Adipocyte (in vitro differentiated cells): ENCODE data around the gene MAB21L4.

Source experiments
- DNase-seq: peaks from one replicate; pipeline ENCODE4 v3.0.0-alpha.2; 2015; ENCODE audit warnings: low read depth
- H3K27me3 ChIP-seq: replicated peaks from 2 replicates; pipeline ENCODE4 v1.7.0; 2013; ENCODE audit warnings: mild to moderate bottlenecking, low read length, moderate library complexity; ENCODE audit not compliant: control insufficient read depth, insufficient read depth
- H3K36me3 ChIP-seq: 2 replicates; pipeline ENCODE4 v1.7.0; 2013; ENCODE audit warnings: low read length, mild to moderate bottlenecking, moderate library complexity; ENCODE audit not compliant: control insufficient read depth, insufficient read depth, severe bottlenecking
- H3K4me1 ChIP-seq: 2 replicates; pipeline ENCODE4 v1.7.0; 2013; ENCODE audit warnings: mild to moderate bottlenecking, low read length, moderate library complexity; ENCODE audit not compliant: control insufficient read depth, insufficient read depth
- H3K4me3 ChIP-seq: 2 replicates; pipeline ENCODE4 v1.7.0; 2013; ENCODE audit warnings: mild to moderate bottlenecking, low read length, moderate library complexity
- H3K9ac ChIP-seq: 2 replicates; pipeline ENCODE4 v1.7.0; 2013; ENCODE audit warnings: mild to moderate bottlenecking, low read length, moderate library complexity
- H3K9me3 ChIP-seq: 2 replicates; pipeline ENCODE4 v1.7.0; 2013; ENCODE audit warnings: mild to moderate bottlenecking, low read length, moderate library complexity; ENCODE audit not compliant: control insufficient read depth

The MAB21L4 gene

DNA sequence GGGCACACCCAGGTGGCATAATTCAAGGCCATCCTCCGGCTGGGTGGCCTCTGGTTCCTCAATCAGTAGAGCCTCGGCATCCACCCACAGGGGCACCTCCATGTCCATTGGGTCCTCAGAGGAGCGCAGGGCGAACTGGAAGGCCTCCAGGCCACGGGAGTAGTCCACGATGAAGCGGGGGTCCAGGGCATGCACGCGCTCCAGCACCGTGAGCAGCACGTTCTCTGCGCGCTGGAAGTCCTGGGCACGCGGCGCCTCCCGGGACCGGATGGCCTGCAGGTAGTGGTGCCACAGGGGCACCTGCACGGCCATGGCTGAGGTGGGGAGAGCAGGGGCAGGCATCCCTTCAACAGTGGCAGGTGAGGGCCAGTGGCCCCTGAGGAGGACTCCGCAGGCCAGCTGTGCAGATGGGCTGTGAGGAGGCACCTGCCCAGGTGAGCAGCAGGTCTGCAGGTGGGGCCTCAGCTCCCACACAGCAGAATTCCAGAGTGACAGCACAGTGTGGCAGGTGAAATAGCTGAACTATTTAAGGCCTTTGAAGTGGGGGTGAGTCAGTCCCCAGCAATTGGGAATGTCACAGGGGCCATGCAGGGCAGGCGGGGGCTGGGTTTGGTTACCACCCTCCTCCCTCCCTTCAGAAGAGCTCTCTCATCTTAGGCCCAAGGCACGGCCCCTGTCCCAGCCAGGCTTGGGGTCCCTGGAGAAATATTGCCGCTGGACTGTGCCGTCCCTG lies at the start of gene MAB21L4:
Gene MAB21L4 (minus strand): TSS at position 501 of the 733 bp plus-strand sequence. CDS start 159 bp downstream, at position 342.
- no peak for DNase-seq
- no peaks in the 10 kb centered on the region for H3K27me3 ChIP-seq

DNA sequence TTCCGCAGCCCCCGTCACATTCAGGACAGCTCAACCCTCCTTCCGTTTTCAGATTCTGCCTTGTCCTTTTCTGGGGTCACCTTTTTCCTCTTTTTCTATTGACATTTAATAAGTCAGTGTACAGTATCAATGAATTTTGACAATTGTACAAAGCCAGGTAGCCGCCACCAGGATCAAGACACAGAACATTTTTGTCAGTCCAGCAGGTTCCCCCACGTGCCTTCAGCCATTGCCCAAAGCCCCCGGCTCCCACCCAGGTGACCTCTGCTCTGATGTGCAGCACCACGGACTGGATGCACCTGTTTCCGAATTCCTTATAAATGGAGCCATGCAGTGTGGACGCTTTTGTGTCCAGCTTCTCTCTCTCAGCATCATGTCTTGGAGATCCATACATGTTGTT lies 40.1 kb upstream of the MAB21L4 start:
- Histone ChIP-seq H3K9me3 (peaks cover 20% of the 10 kb centered on the region), H3K9ac (no peak overlapping the region), H3K4me1 (no peaks in the 10 kb centered on the region), H3K4me3 (no peak overlapping the region), H3K36me3 (no peaks in the 10 kb centered on the region), H3K27me3 (no peaks in the 10 kb centered on the region)
- DNase-seq, result no peak

More for the DNA sequence above, at the start of gene MAB21L4:
- peaks cover 7% of the 10 kb centered on the region for H3K9me3 ChIP-seq
- H3K9ac ChIP-seq, result no peak within 1 kb of the TSS
- no peaks in the 10 kb centered on the region for H3K36me3 ChIP-seq
- H3K4me1 ChIP-seq, result no peaks in the 10 kb centered on the region
- no peak within 1 kb of the TSS for H3K4me3 ChIP-seq

DNA sequence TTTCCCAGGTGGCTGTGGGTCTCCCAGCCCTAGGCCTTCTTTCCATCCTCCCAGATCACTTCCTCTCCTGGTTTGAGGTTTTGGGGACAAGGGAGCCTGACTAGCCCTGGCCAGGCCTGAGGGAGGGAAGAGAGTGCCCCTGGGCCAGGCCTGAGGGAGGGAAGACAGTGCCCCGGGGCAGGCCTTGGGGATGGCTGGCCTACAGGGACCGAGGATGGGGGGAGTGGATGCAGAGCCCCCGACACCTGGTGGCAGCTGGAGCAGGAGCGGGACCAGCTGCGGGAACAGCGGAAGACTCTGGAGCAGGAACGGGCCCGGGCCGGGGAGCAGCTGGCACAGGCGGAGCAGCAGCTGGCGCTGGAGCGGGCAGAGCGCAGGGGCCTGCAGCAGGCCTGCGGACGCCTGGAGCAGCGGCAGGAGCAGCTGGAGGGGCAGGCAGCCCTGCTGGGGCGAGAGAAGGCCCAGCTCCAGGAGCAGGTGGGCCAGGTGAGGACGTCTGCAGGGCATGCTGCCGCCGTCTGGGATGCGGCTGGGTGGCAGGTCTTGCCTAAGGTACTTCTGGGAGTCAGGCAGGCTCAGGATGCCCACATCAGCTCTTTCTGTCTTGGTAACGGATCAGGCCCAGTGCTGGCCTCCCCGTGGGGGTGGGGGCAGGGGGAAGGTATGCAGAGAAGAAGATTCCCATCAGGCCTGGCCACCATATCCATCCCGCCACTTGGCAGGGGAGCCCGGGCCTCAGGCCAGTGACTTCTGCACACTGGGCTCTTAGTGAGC lies 39.3 kb upstream of the MAB21L4 start:
- Histone ChIP-seq H3K9me3 (peaks cover 20% of the 10 kb centered on the region), H3K36me3 (no peaks in the 10 kb centered on the region), H3K4me1 (no peaks in the 10 kb centered on the region), H3K9ac (no peak overlapping the region), H3K27me3 (no peaks in the 10 kb centered on the region), H3K4me3 (no peak overlapping the region)
- DNase-seq, result no peak

DNA sequence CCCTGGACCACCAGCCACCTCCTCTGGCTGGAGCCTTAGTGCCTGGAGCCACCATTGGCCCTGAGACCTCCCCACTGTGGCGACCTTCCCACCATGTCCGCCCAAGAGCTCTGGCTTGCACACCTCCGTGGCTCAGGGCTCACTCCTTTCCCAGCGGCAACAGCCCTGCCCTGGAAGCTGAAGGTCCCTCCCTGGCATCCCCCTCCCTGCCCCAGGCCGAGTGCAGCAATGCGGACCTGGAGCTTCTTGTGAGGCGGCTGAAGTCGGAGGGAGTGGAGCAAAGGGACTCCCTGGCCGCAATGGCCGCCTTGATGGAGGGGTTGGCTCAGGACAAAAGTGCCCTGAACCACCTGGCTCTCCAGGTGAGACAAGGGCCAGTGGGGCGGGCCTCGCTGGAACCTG lies 38.7 kb upstream of the MAB21L4 start:
- H3K9ac ChIP-seq, result no peak overlapping the region
- DNase-seq, result no peak
- H3K4me1 ChIP-seq, result no peaks in the 10 kb centered on the region
- no peaks in the 10 kb centered on the region for H3K27me3 ChIP-seq
- H3K9me3 ChIP-seq, result peaks cover 20% of the 10 kb centered on the region
- no peak overlapping the region for H3K4me3 ChIP-seq
- no peaks in the 10 kb centered on the region for H3K36me3 ChIP-seq

DNA sequence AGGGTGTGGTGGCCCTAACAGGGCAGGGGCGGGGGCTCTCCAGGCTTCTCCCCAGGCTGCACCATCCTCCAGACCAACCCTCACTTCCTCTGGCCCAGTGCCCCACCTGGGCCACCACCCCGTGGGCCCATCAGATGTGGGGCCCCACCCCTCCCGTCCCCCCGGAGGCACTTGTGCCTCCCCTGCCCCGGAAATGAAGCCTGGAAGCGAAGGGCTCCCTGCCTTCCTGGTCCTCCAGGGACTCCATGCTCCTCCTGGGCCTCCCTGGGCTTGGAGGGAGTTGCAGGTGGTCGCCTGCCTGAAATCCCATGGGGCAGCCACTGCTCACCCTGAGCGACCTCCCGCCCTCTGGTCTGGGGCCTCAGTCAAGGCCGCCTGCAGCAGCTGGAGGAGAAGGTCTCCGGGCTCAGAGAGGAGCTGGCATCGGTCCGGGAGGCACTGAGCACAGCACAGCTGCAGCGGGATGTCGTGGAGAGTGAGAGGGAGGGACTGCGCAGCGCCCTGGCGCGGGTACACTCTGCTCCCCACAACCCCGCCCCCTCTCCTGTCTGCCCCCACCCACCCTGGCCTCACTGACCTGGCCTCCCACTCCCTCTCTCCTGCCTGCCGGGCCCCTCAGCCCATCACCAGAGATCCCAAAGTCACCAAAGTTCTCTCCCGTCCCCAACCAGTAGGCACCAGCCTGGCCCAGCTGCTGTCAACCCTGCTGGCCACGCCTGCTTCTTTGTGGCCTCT lies 38.2 kb upstream of the MAB21L4 start:
- no peaks in the 10 kb centered on the region for H3K27me3 ChIP-seq
- no peaks in the 10 kb centered on the region for H3K4me1 ChIP-seq
- no peak overlapping the region for H3K9ac ChIP-seq

DNA sequence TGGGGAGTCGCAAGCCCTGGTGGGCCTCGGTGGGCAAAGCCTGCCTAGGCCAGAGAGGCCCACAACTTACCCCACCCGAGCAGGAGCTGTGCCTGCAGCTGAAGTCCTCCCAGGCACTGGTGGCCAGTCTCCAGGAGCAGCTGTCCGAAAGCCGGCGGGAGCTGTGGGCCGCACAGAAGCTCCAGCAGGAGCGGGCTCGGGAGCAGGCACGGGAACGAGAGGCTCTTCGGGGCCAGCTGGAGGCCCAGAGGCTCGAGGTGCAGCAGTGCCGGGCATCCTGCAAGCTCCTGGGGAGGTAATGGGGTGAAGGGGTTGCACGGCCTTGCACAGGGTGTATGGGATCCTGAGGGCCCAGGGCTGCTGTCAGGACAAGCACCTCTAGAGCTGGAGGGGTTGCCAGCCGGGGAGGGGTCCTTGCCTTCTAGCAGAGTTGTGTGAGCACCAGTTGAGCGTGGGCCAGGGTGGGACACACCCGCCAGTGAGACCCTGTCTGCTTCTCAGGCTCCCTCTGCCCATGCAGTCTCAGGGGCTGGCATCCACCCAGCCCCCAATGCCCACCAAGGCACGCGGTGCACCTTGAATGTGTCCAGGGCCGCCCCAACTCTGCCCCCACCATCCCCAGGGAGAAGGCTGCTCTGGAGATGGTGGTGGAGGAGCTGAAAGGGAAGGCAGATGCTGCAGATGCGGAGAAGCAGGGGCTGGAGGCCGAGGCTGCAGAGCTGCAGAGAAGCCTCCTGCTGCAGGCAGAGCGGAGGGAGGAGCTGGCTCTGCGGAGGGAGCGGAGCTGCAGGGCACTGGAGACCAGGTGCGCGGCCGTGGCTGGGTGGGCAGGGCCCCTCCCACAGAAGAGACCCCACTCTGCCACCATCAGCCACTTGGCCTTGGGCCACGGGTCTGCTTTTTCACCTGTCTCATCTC lies 37.4 kb upstream of the MAB21L4 start:
- Histone ChIP-seq H3K9me3 (peaks cover 18% of the 10 kb centered on the region), H3K4me3 (no peak overlapping the region), H3K27me3 (no peaks in the 10 kb centered on the region), H3K9ac (no peak overlapping the region), H3K4me1 (no peaks in the 10 kb centered on the region), H3K36me3 (no peaks in the 10 kb centered on the region)
- DNase-seq, result no peak

More for the DNA sequence above, 38.2 kb upstream of the MAB21L4 start:
- peaks cover 20% of the 10 kb centered on the region for H3K9me3 ChIP-seq
- no peak for DNase-seq
- H3K4me3 ChIP-seq, result no peak overlapping the region
- no peaks in the 10 kb centered on the region for H3K36me3 ChIP-seq

DNA sequence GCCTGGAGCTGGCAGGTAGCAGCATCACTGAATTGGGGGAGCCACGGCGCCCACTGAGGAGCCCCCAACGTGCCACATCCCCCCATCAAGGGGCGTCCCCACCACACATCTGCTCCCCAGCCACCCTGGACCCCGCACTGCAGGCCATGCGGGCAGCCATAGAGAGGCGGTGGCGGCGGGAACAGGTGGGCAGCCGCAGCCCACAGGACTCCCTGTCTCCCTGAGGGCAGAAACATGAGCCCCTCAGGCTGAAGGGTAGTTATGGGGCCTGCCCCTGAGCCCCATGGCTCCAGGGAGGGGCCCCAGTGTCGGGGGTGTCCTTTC lies 36.7 kb upstream of the MAB21L4 start:
- H3K36me3 ChIP-seq, result no peaks in the 10 kb centered on the region
- no peaks in the 10 kb centered on the region for H3K27me3 ChIP-seq
- H3K4me3 ChIP-seq, result no peak overlapping the region
- no peak overlapping the region for H3K9ac ChIP-seq
- DNase-seq, result no peak
- H3K9me3 ChIP-seq, result peaks cover 20% of the 10 kb centered on the region
- no peaks in the 10 kb centered on the region for H3K4me1 ChIP-seq

DNA sequence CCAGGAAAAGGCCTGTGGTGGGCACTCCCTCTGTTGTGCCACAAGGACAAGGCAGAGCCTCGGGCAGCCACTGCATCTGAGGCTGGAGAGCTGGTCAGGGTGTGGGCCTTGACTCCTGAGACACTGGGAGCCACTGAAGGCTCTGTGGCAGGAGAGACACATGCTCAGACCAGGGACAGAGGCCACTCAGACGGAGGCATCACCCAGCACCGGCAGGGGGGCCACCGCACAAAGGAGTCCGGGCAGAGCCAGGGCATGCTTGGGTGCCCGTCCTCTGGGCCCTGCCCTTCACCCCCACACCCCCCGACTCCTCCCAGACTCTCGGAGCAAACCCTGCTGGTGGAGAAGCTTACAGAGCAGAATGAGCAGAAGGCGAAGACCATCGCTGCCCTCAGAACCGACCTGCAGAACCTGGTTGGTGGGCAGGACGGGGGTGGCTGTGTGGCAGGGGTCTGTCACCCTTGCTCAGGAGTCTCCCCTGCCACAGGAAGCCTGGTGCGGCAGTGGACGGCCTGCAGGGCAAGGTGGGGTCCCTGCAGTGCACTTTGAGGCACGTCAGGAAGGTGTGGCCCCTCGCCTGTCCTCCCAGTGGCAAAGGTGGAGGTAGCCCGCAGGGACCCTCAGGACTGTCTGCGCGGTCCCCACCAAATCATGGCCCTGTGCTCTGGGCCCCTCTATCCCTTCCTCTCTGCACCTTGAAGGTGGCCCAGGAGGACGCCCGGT lies 36.2 kb upstream of the MAB21L4 start:
- H3K36me3 ChIP-seq, result no peaks in the 10 kb centered on the region
- no peaks in the 10 kb centered on the region for H3K27me3 ChIP-seq

DNA sequence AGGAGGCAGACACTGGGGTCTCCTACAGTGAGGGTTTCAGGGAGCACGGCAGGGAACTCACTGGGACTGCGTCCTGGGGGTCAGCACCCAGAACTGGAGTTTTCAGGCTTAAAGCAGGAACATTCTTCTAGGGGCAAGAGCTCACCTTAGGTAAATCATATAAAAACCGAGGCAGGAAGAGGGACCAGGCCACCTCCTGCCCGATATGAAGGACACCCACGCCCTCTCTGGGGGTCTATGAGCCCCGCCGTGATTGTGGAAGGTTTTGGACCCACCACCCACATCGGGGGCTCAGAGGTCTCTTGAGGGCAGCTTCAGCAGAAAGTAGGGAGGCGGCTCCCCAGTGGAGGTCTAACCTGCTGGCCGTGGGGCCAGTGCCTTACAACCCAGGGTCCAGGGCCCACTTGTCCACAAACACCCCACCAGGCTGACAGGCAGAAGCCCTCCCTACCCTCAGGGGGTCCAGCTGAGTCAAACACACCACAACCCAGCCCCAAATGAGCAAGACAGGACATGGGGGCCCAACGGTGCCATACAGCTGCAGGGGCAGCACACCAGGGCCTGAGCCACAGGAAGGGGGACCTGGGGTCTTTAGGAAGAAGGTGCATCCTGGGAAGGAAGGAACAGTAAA lies 35.5 kb upstream of the MAB21L4 start:
- peaks cover 15% of the 10 kb centered on the region for H3K9me3 ChIP-seq
- H3K4me3 ChIP-seq, result no peak overlapping the region
- H3K36me3 ChIP-seq, result no peaks in the 10 kb centered on the region
- H3K4me1 ChIP-seq, result no peaks in the 10 kb centered on the region
- no peaks in the 10 kb centered on the region for H3K27me3 ChIP-seq
- no peak for DNase-seq
- no peak overlapping the region for H3K9ac ChIP-seq

More for the DNA sequence above, 36.2 kb upstream of the MAB21L4 start:
- Histone ChIP-seq H3K9me3 (peaks cover 21% of the 10 kb centered on the region), H3K9ac (no peak overlapping the region), H3K4me1 (no peaks in the 10 kb centered on the region), H3K4me3 (no peak overlapping the region)
- DNase-seq, result no peak
